ENCODE data around the gene ARHGAP25. TPM values are rescaled to one million over a fixed set of nuclear protein-coding genes. Genes with fewer than 3 reads are reported as not detected.

ARHGAP25 gene
- polyA plus RNA-seq, 1 donor (not counting 4 experiments of a cell fraction or from before 2014, with no cell fraction given) = 25.3 TPM

- TF ChIP-seq EZH2 (IDR thresholded peaks at IDR 0.05; ENCODE audit: low read length) = no peak
- TF ChIP-seq, protein P1, sequence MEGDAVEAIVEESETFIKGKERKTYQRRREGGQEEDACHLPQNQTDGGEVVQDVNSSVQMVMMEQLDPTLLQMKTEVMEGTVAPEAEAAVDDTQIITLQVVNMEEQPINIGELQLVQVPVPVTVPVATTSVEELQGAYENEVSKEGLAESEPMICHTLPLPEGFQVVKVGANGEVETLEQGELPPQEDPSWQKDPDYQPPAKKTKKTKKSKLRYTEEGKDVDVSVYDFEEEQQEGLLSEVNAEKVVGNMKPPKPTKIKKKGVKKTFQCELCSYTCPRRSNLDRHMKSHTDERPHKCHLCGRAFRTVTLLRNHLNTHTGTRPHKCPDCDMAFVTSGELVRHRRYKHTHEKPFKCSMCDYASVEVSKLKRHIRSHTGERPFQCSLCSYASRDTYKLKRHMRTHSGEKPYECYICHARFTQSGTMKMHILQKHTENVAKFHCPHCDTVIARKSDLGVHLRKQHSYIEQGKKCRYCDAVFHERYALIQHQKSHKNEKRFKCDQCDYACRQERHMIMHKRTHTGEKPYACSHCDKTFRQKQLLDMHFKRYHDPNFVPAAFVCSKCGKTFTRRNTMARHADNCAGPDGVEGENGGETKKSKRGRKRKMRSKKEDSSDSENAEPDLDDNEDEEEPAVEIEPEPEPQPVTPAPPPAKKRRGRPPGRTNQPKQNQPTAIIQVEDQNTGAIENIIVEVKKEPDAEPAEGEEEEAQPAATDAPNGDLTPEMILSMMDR (optimal IDR thresholded peaks at IDR 0.05 in 1 of 3, IDR thresholded peaks at IDR 0.05 in 1 of 3, conservative IDR thresholded peaks at IDR 0.05 in 1 of 3; ENCODE audit: extremely low read depth in 1 of 3, insufficient read depth in 2 of 3, low read length in 3 of 3) = no peak
- FAIRE-seq (peak; percentile 69), DNase-seq (ENCODE audit: low read depth, low spot score) (no peak)
- Histone ChIP-seq H3K79me2 (ENCODE audit: control insufficient read depth, insufficient read depth, low read length) (no peaks in the 10 kb centered on the region), H3K4me1 (ENCODE audit: control insufficient read depth, extremely low read depth, insufficient read depth, low read length) (no peaks in the 10 kb centered on the region), H3K9me1 (ENCODE audit: control insufficient read depth, extremely low read depth, insufficient read depth, low read length) (no peaks in the 10 kb centered on the region), H3K4me2 (ENCODE audit: control insufficient read depth, extremely low read depth, insufficient read depth, low read depth, low read length) (no peak overlapping the region), H3K36me3 (ENCODE audit: control insufficient read depth in 2 of 2, extremely low read depth in 1 of 2, insufficient read depth in 2 of 2, low read length in 2 of 2) (no peaks in the 10 kb centered on the region), H3K9ac (ENCODE audit: control insufficient read depth, extremely low read depth, insufficient read depth, low read length) (no peak overlapping the region), H2AFZ (ENCODE audit: control insufficient read depth, low read length) (no peak overlapping the region), H3K4me3 (ENCODE audit: control insufficient read depth in 2 of 3, extremely low read depth in 1 of 3, insufficient read depth in 2 of 3, low read depth in 1 of 3, low read length in 3 of 3) (no peak overlapping the region), H4K20me1 (ENCODE audit: control insufficient read depth, extremely low read depth, insufficient read depth, low read length) (no peaks in the 10 kb centered on the region), H3K27ac (ENCODE audit: control insufficient read depth, insufficient read depth, low read length) (no peak overlapping the region), H3K9me3 (ENCODE audit: control insufficient read depth, low read depth, low read length) (no peaks in the 10 kb centered on the region), H3K27me3 (ENCODE audit: control insufficient read depth, extremely low read depth, insufficient read depth, low read length) (no peaks in the 10 kb centered on the region)
- dilution Hi-C loops (cut with MboI; ENCODE audit: extremely low pct_ligation_motif_present, low sequenced_read_pairs) = no loop called here
Observed at GRCh38 chr2:68687018-68687417, 47.6 kb upstream of the ARHGAP25 start.

- no peak overlapping the region for H3K9ac ChIP-seq (ENCODE audit: control insufficient read depth, extremely low read depth, insufficient read depth, low read length)
- no peaks in the 10 kb centered on the region for H3K79me2 ChIP-seq (ENCODE audit: control insufficient read depth, insufficient read depth, low read length)
- dilution Hi-C loops (cut with MboI; ENCODE audit: extremely low pct_ligation_motif_present, low sequenced_read_pairs) = no loop called here
- DNase-seq (ENCODE audit: low read depth, low spot score) (no peak), FAIRE-seq (no peak)
- no peak for TF ChIP-seq EZH2 (IDR thresholded peaks at IDR 0.05; ENCODE audit: low read length)
- TF ChIP-seq, protein P1 (optimal IDR thresholded peaks at IDR 0.05 in 1 of 3, IDR thresholded peaks at IDR 0.05 in 1 of 3, conservative IDR thresholded peaks at IDR 0.05 in 1 of 3; ENCODE audit: extremely low read depth in 1 of 3, insufficient read depth in 2 of 3, low read length in 3 of 3) = no peak
- no peak overlapping the region for H3K4me2 ChIP-seq (ENCODE audit: control insufficient read depth, extremely low read depth, insufficient read depth, low read depth, low read length)
- no peaks in the 10 kb centered on the region for H3K9me1 ChIP-seq (ENCODE audit: control insufficient read depth, extremely low read depth, insufficient read depth, low read length)
- no peaks in the 10 kb centered on the region for H3K9me3 ChIP-seq (ENCODE audit: control insufficient read depth, low read depth, low read length)
- no peak overlapping the region for H3K27ac ChIP-seq (ENCODE audit: control insufficient read depth, insufficient read depth, low read length)
- no peaks in the 10 kb centered on the region for H3K36me3 ChIP-seq (ENCODE audit: control insufficient read depth in 2 of 2, extremely low read depth in 1 of 2, insufficient read depth in 2 of 2, low read length in 2 of 2)
- no peaks in the 10 kb centered on the region for H3K4me1 ChIP-seq (ENCODE audit: control insufficient read depth, extremely low read depth, insufficient read depth, low read length)
- no peaks in the 10 kb centered on the region for H3K27me3 ChIP-seq (ENCODE audit: control insufficient read depth, extremely low read depth, insufficient read depth, low read length)
- no peaks in the 10 kb centered on the region for H4K20me1 ChIP-seq (ENCODE audit: control insufficient read depth, extremely low read depth, insufficient read depth, low read length)
- H2AFZ ChIP-seq (ENCODE audit: control insufficient read depth, low read length) = no peak overlapping the region
- no peak overlapping the region for H3K4me3 ChIP-seq (ENCODE audit: control insufficient read depth in 2 of 3, extremely low read depth in 1 of 3, insufficient read depth in 2 of 3, low read depth in 1 of 3, low read length in 3 of 3)
Observed at GRCh38 chr2:68689553-68690537, 44.8 kb upstream of the ARHGAP25 start.

Data from keratinocyte (primary cell).